ENCODE data around the gene FAM25A.

The FAM25A gene

DNA sequence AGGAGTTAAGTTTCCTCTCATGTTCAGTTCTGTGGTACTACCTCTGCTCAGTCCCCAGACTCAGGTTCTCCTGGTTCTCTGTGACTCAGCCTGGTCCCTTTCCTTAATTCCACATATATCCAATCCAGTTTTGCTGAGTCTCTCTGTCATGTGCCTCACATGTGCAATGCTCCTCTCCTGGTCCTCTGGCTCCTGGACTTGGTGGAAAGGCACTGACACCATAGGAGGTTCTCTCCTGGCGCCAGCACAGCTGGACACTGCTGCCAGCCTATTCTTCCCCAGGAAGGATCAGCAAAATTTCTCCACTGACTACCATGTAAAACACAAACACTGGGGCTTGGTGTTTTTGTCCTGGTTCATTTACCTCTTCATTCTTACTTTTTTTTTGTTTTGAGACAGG, 46.8 kb downstream of the FAM25A start:
- DNase-seq: no peak

DNA sequence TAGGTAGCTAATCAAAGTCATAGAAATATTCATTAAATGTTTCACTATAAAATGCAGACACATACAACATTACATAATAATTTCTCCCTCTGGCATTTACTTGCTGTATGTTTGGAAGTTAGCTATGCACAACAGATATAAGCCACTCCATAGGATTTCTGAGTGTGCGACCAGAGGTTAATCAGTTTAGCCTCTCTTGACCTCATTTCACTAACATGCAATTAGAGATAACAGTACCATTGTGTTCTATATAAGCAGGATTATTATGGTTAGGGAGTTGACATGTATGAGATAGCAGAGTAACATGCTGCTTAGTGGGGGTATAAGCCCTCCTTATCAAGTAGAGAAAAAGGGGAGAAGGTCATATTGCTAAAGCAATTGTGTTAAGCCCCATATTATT, 48.2 kb downstream of the FAM25A start:
- no peak for DNase-seq

DNA sequence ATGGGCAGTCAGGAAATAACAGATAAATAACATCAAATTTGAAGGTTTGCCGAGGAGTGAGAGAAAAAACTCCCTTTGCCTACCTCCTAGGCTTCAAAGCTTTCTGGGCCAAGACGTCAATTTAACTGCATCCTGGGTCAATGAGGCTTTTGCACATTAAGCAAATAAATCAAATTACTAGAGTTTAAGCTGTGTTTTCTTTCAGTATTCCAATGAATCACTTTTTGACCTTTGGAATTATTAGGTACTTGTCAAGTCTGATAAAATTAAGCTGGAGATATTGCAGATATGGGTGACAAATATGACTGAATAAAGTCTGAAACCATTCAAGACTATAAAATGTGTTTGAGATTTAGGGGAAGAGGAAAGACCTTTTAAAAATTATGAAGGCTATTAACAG, 52.4 kb downstream of the FAM25A start:
- DNase-seq: no peak
